HG03520 (cell line): ENCODE results near the gene USP30.

Source experiments
- ATAC-seq: cut with Tn5 transposase; IDR thresholded peaks from one replicate; pipeline ENCODE4 v1.9.1; 2021; ENCODE audit warnings: mild to moderate bottlenecking, moderate library complexity; ENCODE audit not compliant: unreplicated experiment

Gene USP30

GRCh38 chr12:109124878-109125648 is 72.7 kb downstream of the USP30 start:
- no peak for ATAC-seq

- no peak for ATAC-seq
Observed at GRCh38 chr12:109125791-109126190, 73.4 kb downstream of the USP30 start.

GRCh38 chr12:109126784-109127183 is 74.4 kb downstream of the USP30 start:
- ATAC-seq: no peak

GRCh38 chr12:109127533-109128242 is 75.3 kb downstream of the USP30 start:
- ATAC-seq: no peak

GRCh38 chr12:109130297-109131153 is 78.1 kb downstream of the USP30 start:
- no peak for ATAC-seq

DNA sequence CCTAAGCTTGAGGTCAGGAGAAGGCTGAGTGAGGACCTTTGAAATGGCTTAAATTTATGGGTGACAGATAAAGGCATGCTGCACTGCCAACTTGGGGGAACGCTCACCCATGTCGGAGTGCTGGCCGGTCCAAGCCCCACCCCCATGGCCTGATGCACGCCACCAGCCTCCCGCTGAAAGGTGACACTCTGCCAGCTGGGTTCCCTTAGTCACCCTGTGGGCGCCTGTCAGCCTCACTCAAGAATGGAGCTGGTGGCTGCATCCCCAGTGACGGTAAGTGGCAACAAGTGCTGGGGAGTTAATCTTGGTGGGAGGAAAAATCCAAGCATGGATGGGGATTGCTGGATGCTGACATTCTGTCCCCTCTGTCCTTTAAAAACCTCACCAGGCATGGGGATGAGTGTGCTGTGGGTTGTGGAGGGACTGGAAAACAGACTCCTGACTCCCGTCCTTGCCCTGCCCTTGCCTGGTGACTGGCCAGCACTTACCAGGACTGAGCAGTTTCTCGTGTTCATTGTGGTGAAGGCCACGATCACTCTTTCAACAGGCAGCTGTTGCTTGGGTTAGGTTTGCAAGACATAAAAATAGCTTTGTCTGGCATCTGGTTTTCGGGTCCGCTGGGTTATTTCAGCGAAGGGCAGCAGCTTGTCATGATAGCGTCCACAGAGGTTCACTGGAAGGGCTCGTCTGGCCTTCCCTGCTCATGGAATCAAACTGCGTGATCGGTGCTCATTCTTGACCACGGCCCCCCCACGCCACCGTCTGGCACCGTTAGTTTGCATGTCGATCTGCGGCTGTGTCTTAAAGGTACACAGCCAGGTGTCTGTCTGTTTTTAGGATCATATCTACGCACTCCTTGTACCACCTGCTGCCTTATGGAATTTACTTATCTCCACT is 79.0 kb downstream of the USP30 start:
- ATAC-seq: no peak

DNA sequence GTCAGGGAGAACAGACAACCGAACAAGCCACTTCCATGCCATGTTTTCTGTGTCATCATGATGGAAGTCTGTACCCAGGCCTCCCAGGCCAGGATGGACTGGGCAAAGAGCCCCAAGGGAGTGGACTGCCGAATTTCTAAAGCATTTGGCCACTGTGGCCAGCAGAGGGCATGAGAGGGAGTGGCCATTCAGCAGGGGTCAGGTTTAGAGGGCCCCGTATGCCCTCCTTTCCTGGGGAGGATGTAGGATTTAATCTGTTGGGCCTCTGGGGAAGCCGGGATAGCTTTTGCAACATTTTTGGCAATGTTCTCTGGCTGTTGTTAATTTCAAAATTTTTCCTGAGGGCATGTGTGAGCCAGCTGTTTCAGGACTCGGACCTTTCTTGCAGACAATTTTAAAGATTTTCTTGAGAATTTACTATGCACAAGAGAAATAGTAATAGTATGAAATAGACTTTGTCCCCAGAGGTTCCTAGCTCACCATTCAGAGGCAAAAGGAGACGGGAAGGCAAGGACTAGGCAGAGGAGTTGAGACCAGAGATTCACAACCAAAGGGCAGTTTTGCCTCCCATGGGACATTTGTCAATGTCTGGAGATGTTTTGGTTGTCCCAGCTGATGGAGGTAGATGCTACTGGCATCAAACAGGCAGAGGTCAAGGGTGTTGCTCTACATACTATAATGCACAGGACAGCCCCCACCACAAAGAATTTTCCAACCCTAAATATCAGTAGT is 82.0 kb downstream of the USP30 start:
- no peak for ATAC-seq

GRCh38 chr12:109137055-109137454 is 84.7 kb downstream of the USP30 start:
- no peak for ATAC-seq
